Mesothelial cell of epicardium (in vitro differentiated cells): ENCODE results near the gene PALD1. TPM values are rescaled to one million over a fixed set of nuclear protein-coding genes. Genes with fewer than 3 reads are reported as not detected.

Experiments used
- DNase-seq, 2 experiments: peaks; one replicate each; pipeline ENCODE4 v3.0.0; 2021; ENCODE audit warnings: low spot score in 2 of 2; ENCODE audit not compliant: unreplicated experiment in 2 of 2
- H3K27ac Mint-ChIP-seq: 2 replicates; pipeline ENCODE4 v1.8.0; 2021; ENCODE audit warnings: mixed read lengths
- H3K27me3 Mint-ChIP-seq: 2 replicates; pipeline ENCODE4 v1.8.0; 2021; ENCODE audit warnings: low read depth, mixed read lengths
- H3K36me3 Mint-ChIP-seq: 2 replicates; pipeline ENCODE4 v1.8.0; 2021; ENCODE audit warnings: mixed read lengths
- H3K4me1 Mint-ChIP-seq: 2 replicates; pipeline ENCODE4 v1.8.0; 2021; ENCODE audit warnings: mixed read lengths
- H3K4me3 Mint-ChIP-seq: 2 replicates; pipeline ENCODE4 v1.8.0; 2021; ENCODE audit warnings: mild to moderate bottlenecking, moderate library complexity, mixed read lengths
- H3K9me3 Mint-ChIP-seq: 2 replicates; pipeline ENCODE4 v1.8.0; 2021; ENCODE audit warnings: mixed read lengths
- CTCF ChIP-seq: fragments of 200-600 bp; sonication (generic); IDR thresholded peaks from one replicate; pipeline ENCODE4 v1.5.0; 2021; ENCODE audit warnings: antibody characterized with exemption; ENCODE audit not compliant: unreplicated experiment
- total RNA-seq: library from RNA; stranded (reverse); gene quantifications from 3 replicates; pipeline ENCODE4 v1.2.1, GENCODE V29; 2021

Gene PALD1
- total RNA-seq, 1 donor from 2014 or later: 4.9 TPM

DNA sequence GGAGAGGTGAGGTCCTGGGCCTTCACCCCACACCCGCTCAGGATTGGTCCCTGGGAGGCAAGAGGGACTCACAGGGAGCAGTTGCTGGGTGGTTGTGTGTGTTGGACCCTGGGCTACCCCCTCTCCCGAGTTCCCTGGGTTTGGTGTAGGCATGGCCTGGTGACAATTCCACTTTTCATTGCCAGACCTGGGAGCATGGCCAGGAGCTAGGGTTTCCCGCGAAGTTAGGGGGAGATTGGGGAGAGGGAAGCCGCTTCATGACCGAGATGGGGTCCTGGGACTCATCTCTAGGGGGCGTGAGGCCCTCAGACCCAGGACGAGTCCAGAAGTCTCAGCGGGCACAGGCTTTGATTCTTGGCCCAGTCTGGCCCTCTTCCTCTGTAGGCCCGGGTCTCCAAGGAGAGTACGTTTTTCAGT is 606 bp downstream of the PALD1 start:
- Mint-ChIP-seq H3K27ac (no peak overlapping the region), H3K4me1 (peaks cover 5% of the 10 kb centered on the region), H3K9me3 (no peaks in the 10 kb centered on the region), H3K4me3 (peak overlapping the region; percentile 61), H3K36me3 (no peaks in the 10 kb centered on the region), H3K27me3 (peaks cover 60% of the 10 kb centered on the region)
- DNase-seq: no peak
- TF ChIP-seq CTCF: no peak

DNA sequence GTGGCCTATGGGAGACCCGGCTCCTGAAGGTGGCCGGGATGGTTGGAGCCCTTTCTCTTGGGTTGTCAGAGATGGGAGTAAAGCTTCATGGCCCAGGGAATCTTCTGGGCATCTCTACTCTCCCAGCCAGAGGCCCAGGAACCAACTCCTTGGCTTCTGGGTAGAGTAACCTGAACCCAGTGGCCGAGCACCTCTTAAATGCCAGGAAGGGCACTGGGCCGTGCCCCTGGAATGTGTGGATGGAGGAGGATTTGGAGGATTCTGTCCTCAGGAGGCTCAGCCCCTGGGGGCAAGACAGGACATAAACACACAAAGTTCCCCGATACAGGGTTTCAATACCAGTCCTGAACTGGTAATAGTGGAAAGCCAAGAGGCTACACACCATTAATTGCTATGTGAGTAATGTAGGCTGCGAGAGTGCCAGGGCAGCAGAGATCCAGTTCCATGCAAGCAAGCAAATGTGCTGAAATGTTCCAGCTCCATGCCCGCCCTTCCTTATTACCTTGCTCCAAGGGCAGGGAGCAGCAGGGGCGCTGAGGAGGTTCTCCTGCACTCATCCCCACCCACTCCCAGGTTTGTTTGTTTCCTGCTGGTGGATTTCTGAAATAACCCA is 1.2 kb downstream of the PALD1 start:
- DNase-seq: no peak
- Mint-ChIP-seq H3K27me3 (peaks cover 55% of the 10 kb centered on the region), H3K4me3 (peak overlapping the region; percentile 61), H3K36me3 (no peaks in the 10 kb centered on the region), H3K9me3 (no peaks in the 10 kb centered on the region), H3K27ac (no peak overlapping the region), H3K4me1 (peaks cover 5% of the 10 kb centered on the region)
- TF ChIP-seq CTCF: no peak

DNA sequence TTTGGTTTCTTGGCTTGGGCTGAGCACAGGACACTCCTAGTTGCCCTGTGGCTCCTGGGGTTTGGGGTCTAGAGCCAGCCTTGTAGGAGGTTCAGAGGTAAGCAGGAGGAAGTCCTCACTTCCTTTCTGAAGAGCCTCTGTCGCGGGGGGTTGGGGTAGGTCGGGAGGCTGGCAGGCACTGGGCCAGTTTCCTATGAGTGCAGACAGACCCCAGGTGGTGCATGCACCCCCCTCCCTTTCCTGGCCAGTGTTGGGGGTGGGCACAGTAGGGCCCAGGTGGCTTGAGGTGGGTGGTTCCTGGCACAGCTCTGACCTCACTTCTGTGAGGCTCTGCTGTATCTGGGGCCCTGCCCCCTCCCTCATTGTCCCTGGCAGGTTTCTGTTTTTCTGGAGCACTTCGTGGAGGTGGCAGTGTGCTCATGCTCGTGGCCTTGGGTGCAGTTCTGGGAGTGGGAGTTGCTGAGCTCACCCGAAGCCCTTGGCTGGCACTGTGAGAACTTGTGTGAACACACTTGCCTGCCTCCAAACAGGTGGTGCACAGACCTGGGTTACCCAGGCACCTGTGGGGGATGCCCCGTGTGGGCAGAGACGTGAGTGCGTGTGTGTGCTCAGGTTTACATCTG is 1.8 kb downstream of the PALD1 start:
- Mint-ChIP-seq H3K36me3 (no peaks in the 10 kb centered on the region), H3K4me1 (peaks cover 5% of the 10 kb centered on the region), H3K4me3 (peak overlapping the region; percentile 44), H3K9me3 (no peaks in the 10 kb centered on the region), H3K27ac (no peak overlapping the region), H3K27me3 (peaks cover 50% of the 10 kb centered on the region)
- TF ChIP-seq CTCF: no peak
- no peak for DNase-seq

DNA sequence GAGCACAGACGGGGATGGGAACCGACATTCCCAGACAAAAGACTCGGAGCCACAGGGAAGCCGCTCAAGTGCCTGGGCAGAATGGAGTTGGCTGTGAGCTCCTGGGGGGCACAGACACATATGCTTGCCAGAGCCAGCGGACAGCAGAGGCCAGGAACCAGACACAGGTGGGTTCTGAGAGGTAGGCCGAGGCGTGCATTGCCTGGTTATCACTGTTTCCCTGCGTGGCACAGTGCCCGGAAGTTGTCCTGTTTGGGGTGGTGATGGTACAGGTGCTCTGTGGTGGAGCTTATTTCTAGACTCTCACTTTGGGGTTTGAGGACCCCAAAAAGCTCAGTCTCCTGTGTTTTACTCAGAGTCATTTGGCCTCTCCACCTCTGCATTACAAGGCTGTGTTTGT is 2.5 kb downstream of the PALD1 start:
- no peak for DNase-seq
- Mint-ChIP-seq H3K4me3 (no peak overlapping the region), H3K27ac (no peak overlapping the region), H3K36me3 (no peaks in the 10 kb centered on the region), H3K4me1 (peaks cover 5% of the 10 kb centered on the region), H3K27me3 (peaks cover 42% of the 10 kb centered on the region), H3K9me3 (no peaks in the 10 kb centered on the region)
- no peak for TF ChIP-seq CTCF

DNA sequence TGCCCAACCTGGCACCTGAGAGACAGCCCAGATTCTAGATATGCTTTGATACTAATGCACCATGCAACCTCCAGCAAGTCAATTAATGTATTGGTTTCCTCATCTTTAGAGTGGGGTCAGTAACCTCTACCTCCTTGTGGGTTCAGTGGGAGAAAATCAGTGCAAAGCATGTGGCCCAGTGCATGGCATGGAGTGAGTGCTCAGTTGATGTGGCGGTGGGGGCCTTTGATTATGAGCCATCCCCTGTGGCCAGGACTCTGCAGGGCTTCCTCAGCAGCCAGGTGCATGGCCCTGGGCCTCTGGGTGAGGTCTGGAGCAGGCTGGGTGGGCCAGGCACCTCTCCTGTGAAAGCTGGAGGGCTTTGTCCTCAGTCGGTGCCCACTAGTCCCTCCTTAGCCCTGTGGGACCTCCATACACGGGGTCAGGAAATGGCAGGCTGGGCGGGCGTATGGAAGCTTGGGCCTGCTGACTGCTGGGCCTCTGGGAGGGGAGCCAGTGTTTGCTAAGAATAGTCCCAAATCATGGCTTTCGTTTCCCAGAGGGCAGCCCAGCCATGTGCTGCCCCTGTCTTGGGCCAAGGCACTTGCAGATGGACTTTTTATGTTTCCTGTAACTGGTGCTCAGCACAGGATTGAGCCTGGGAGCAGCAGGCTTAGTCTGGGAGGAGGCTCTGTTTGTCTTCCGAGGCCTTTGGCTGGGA is 3.4 kb downstream of the PALD1 start:
- peaks cover 34% of the 10 kb centered on the region for H3K27me3 Mint-ChIP-seq
- no peak for TF ChIP-seq CTCF
- H3K9me3 Mint-ChIP-seq: no peaks in the 10 kb centered on the region
- H3K4me3 Mint-ChIP-seq: no peak overlapping the region
- DNase-seq: no peak
- H3K36me3 Mint-ChIP-seq: no peaks in the 10 kb centered on the region
- H3K27ac Mint-ChIP-seq: no peak overlapping the region
- peaks cover 5% of the 10 kb centered on the region for H3K4me1 Mint-ChIP-seq
